HUES6 (cell line): ENCODE results near the gene ALDH1L2.

ENCODE experiments used
- H3K27ac ChIP-seq: 2 replicates; pipeline ENCODE4 v1.7.0; 2013; ENCODE audit warnings: low read depth, mild to moderate bottlenecking, low read length, inconsistent platforms
- H3K27me3 ChIP-seq: 2 replicates; pipeline ENCODE4 v1.6.1; 2013; ENCODE audit warnings: low read length; ENCODE audit not compliant: control insufficient read depth, insufficient read depth
- H3K36me3 ChIP-seq: 2 replicates; pipeline ENCODE4 v1.6.1; 2013; ENCODE audit warnings: low read length; ENCODE audit not compliant: control insufficient read depth, insufficient read depth
- H3K4me1 ChIP-seq: 2 replicates; pipeline ENCODE4 v1.6.1; 2013; ENCODE audit warnings: low read length; ENCODE audit not compliant: control insufficient read depth, insufficient read depth
- H3K4me3 ChIP-seq: 2 replicates; pipeline ENCODE4 v1.5.1; 2013; ENCODE audit warnings: low read depth, low read length
- H3K9ac ChIP-seq: one replicate; pipeline ENCODE4 v1.6.1; 2013; ENCODE audit warnings: mild to moderate bottlenecking, low read length
- H3K9me3 ChIP-seq: 2 replicates; pipeline ENCODE4 v1.6.1; 2013; ENCODE audit warnings: low read depth, low read length; ENCODE audit not compliant: control insufficient read depth, insufficient read depth

ALDH1L2 gene

DNA sequence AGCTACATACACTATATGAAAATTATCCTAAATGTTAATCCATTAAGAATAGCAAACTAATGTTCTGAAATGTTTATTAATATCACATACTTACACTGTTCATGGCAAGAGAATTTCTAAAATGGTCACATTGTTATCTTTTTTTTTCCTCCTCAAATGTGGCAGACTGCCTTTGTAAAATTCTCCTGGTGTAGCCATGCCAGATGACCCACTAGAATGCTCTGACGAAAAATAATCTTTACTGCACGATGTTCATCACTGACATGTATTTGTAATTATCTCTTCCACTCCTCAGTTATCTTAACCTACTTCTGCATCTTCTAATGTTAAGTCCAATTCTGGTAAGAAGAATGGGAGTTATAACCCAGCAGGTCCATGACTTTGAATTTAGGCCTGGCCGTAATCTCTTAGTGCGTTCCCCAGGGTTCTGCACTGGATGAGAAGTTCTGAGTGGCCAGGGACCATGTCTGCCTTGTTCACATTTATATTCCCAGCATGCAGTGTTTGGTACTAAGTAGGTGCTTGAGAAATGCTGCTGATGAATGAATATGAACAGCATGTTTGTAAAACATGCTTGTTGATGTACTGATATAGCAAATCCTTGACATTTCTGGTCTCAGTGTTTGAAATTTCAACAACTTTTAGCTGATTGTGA is 51.4 kb downstream of the ALDH1L2 start:
- Histone ChIP-seq H3K9me3 (no peaks in the 10 kb centered on the region), H3K27me3 (no peaks in the 10 kb centered on the region), H3K36me3 (no peaks in the 10 kb centered on the region), H3K9ac (no peak overlapping the region), H3K27ac (no peak overlapping the region), H3K4me1 (no peaks in the 10 kb centered on the region), H3K4me3 (no peak overlapping the region)

- H3K4me3 ChIP-seq, result no peak overlapping the region
- no peaks in the 10 kb centered on the region; the same call in 1 of the 2 replicates for H3K36me3 ChIP-seq
- no peaks in the 10 kb centered on the region for H3K9me3 ChIP-seq
- no peak overlapping the region for H3K27ac ChIP-seq
- H3K27me3 ChIP-seq, result no peaks in the 10 kb centered on the region
- H3K9ac ChIP-seq, result no peak overlapping the region
- no peaks in the 10 kb centered on the region for H3K4me1 ChIP-seq
These were observed 53.1 kb downstream of the ALDH1L2 start for GRCh38 chr12:105030820-105031807.

DNA sequence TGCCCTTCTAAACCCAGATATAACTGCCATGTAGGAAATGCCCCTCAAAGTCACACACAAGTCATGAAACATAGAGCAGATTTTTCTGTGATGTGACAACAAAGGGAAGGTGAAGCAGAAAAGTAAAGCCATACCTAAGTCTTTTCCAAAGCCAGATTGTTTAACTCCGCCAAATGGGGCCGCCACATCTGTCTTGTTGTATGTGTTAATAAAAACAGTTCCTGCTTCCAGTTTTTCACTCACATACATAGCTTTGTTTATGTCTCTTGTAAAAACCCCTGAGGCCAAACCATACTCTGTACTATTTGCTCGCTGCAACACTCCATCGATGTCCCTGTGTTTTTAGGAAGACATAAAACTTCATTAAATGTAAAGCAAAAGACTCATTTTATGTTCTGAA is 57.8 kb downstream of the ALDH1L2 start:
- no peaks in the 10 kb centered on the region; the same call in 1 of the 2 replicates for H3K36me3 ChIP-seq
- H3K9ac ChIP-seq, result no peak overlapping the region
- no peaks in the 10 kb centered on the region for H3K9me3 ChIP-seq
- H3K27me3 ChIP-seq, result no peaks in the 10 kb centered on the region
- no peak overlapping the region for H3K4me3 ChIP-seq
- H3K4me1 ChIP-seq, result no peaks in the 10 kb centered on the region
- no peak overlapping the region for H3K27ac ChIP-seq

GRCh38 chr12:105025890-105026289 is 58.4 kb downstream of the ALDH1L2 start:
- H3K27ac ChIP-seq, result no peak overlapping the region
- no peak overlapping the region for H3K9ac ChIP-seq
- no peaks in the 10 kb centered on the region for H3K4me1 ChIP-seq
- H3K27me3 ChIP-seq, result no peaks in the 10 kb centered on the region
- H3K36me3 ChIP-seq, result no peaks in the 10 kb centered on the region; the same call in 1 of the 2 replicates
- no peaks in the 10 kb centered on the region for H3K9me3 ChIP-seq
- H3K4me3 ChIP-seq, result no peak overlapping the region

DNA sequence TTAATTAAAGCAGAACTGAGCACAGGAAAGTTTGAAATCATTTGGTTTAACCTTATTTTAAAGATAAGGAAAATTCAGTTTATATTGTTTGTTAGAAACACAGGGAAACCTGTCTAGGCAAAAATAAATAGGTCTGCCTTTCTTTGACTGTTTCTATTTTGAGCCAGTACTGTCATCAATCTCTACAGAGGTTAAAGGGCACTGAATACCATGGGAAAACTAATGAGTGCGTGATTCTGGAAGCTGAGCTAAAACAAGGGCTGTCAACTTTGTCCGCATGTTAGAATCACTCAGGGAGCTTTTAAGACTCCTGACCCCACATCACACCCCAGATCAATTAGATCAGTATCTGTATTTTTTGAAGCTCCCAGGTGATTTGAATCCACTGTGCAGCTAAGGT is 59.3 kb downstream of the ALDH1L2 start:
- H3K36me3 ChIP-seq, result no peaks in the 10 kb centered on the region; the same call in 1 of the 2 replicates
- H3K27ac ChIP-seq, result no peak overlapping the region
- H3K9me3 ChIP-seq, result no peaks in the 10 kb centered on the region
- no peak overlapping the region for H3K4me3 ChIP-seq
- no peaks in the 10 kb centered on the region for H3K4me1 ChIP-seq
- H3K9ac ChIP-seq, result no peak overlapping the region
- H3K27me3 ChIP-seq, result no peaks in the 10 kb centered on the region

DNA sequence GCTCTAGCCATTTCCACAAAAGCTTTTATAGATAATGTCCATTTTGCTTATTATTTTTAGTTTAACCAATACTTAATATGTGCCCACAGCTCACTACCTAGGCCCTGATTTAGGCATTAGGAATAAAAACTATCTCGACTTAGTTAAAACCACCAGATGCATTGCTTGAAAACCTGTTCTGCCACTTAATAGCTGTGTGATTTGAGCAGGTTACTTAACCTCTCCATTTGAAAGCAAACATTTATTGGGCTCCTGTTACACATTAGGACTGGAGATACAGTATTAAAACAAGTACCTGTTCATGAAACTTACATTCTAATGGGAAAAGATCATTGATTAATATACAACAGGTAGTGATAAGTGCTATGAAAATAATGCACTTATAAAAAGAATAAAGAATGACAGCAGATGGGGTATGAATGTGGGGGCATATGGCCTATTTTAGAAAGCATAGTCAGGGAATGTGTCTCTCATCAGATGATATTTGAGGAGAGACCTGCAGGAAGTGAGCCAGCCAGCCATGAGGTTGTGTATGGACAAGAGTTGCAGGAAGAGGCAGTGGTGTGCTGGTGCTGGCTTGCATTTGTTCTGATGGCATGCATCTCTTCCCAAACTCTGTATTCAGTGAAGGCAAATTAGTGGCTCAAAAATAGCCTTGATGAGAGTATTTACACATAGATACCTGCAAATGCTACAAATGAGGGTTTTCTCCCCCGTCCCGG is 63.9 kb downstream of the ALDH1L2 start:
- H3K9me3 ChIP-seq, result no peaks in the 10 kb centered on the region

DNA sequence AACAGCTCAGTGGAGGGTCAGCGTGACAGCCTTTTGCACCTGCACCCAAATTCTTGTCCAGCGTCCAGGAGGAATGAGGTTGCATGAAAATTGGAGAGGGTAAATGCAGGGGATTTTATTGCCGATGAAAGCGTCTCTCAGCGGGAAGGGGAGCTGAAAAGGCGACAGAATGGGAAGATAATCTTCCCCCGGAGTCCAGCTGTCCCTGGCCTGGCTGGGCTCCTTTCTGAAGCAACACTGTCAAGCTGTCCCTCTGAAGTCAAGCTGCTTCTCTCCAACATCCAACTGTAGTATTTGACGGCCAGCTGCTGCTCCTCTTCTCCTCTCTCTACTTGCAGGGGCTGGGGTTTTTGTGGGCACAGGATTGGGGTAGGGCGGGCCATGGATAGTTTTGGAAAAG is 65.5 kb downstream of the ALDH1L2 start:
- Histone ChIP-seq H3K4me1 (no peaks in the 10 kb centered on the region), H3K9me3 (no peaks in the 10 kb centered on the region), H3K27ac (no peak overlapping the region), H3K4me3 (no peak overlapping the region), H3K36me3 (peaks cover 23% of the 10 kb centered on the region), H3K27me3 (no peaks in the 10 kb centered on the region), H3K9ac (no peak overlapping the region)

More for the DNA sequence above, 63.9 kb downstream of the ALDH1L2 start:
- Histone ChIP-seq H3K9ac (no peak overlapping the region), H3K27ac (no peak overlapping the region), H3K36me3 (peaks cover 16% of the 10 kb centered on the region; the same call in 1 of the 2 replicates), H3K27me3 (no peaks in the 10 kb centered on the region), H3K4me3 (no peak overlapping the region), H3K4me1 (no peaks in the 10 kb centered on the region)

DNA sequence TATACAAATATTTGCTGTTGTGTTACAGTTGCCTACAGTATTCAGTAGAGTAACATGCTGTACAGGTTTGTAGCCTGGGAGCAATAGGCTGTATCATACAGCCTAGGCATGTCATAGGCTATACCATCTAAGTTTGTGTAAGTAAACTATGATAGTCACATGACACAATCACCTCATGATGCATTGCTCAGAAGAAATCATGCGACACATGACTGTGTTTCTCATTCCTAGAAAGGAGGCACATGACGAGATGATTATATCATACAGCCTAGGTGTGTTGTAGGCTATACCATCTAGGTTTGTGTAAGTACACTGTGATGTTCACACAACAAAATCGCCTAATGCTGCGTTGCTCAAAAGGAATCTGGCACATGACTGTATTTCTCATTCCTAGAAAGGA is 66.2 kb downstream of the ALDH1L2 start:
- Histone ChIP-seq H3K9me3 (no peaks in the 10 kb centered on the region), H3K4me3 (no peak overlapping the region), H3K27ac (no peak overlapping the region), H3K4me1 (no peaks in the 10 kb centered on the region), H3K27me3 (no peaks in the 10 kb centered on the region), H3K9ac (no peak overlapping the region), H3K36me3 (peaks cover 29% of the 10 kb centered on the region)

GRCh38 chr12:105015543-105015942 is 68.7 kb downstream of the ALDH1L2 start:
- H3K36me3 ChIP-seq, result peaks cover 35% of the 10 kb centered on the region
- H3K4me1 ChIP-seq, result no peaks in the 10 kb centered on the region
- H3K27me3 ChIP-seq, result no peaks in the 10 kb centered on the region
- H3K9ac ChIP-seq, result no peak overlapping the region
- no peak overlapping the region for H3K4me3 ChIP-seq
- no peaks in the 10 kb centered on the region for H3K9me3 ChIP-seq
- H3K27ac ChIP-seq, result no peak overlapping the region

DNA sequence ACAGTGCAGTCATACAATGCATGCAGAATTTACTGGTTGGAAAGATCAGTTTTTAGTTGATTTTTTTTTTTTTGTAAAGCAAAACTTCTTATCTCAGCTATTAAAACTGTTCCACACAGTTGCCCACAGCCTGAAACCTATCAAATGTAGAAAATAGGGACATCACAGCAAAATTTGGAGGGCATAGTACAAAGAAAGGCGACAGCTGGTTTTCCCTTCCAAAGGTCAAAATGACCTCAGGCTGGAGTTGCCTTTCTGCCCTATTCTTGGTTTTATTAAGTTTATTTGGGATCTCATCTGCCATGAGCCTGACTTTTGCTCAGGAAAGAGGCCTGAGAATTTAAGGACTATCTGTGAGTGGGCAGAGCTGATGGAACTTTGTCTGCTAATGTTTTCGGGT is 69.7 kb downstream of the ALDH1L2 start:
- H3K4me1 ChIP-seq, result no peaks in the 10 kb centered on the region
- H3K9me3 ChIP-seq, result no peaks in the 10 kb centered on the region
- H3K27me3 ChIP-seq, result no peaks in the 10 kb centered on the region
- no peak overlapping the region for H3K4me3 ChIP-seq
- no peak overlapping the region for H3K9ac ChIP-seq
- no peak overlapping the region for H3K27ac ChIP-seq
- H3K36me3 ChIP-seq, result peaks cover 35% of the 10 kb centered on the region
